Left lobe of liver (tissue), 2 donors: ENCODE results near the gene KIF1B. TPM values are rescaled to one million over a fixed set of nuclear protein-coding genes. Genes with fewer than 3 reads are reported as not detected.
A peak's percentile ranks its signal among the peaks of the same experiment; 100 is the strongest.

Source experiments
- ATAC-seq: fragments of 200-7000 bp; cut with Tn5 transposase; one replicate; pipeline ENCODE4 v1.9.1; 2020; ENCODE audit warnings: mild to moderate bottlenecking, moderate library complexity
- DNase-seq: peaks from one replicate; pipeline ENCODE4 v3.0.0-alpha.2; 2020; ENCODE audit warnings: low spot score
- total RNA-seq: library from RNA; stranded (reverse); gene quantifications from one replicate; pipeline ENCODE4 v1.2.1, GENCODE V29; 2021
- donor health status: DM: no; HTN: no; CAD: no; lungs with moderate emphysema.
- donor health status: DM: no; HTN: yes; CAD: no.

KIF1B gene
- total RNA-seq, 1 donor from 2014 or later, result 28.5 TPM

DNA sequence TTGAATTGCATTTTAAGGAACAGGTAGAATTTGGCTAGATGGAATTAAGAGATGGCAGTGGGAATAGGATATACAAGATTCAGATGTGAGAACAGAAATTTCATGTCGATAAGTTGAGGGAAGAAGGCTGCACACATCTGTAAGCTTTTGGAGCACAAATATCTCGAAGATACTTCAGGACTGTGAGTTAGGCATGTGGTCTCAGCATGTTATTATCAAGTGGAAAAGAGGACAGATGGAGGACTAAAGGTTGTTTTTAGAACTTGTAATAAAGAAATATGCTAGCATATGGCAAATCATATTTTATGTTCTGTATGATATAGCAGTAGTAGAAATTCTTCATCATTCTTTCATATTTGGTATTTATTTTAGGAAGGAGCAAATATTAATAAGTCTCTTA lies 61.5 kb downstream of the KIF1B start:
- DNase-seq (no peak), ATAC-seq (no peak)

DNA sequence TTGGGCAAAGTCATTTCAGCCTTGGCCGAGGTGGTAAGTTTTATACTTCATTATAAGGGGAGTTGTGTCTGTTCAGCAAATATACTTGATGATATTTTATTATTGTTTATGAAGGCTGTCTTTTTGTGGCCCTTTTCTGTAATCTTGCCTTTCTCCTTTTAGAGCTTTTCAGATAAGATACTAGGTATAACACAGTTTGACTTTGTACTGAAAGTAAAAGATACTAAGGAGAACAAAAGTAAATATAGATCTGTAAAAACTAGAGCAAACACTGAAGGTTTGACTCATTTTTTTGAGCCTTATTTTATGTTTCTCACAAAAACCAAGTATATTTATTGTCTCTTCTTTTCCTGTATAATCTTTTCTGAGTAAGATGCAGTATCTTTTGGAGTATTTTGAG lies 61.9 kb downstream of the KIF1B start:
- DNase-seq (no peak), ATAC-seq (no peak)

DNA sequence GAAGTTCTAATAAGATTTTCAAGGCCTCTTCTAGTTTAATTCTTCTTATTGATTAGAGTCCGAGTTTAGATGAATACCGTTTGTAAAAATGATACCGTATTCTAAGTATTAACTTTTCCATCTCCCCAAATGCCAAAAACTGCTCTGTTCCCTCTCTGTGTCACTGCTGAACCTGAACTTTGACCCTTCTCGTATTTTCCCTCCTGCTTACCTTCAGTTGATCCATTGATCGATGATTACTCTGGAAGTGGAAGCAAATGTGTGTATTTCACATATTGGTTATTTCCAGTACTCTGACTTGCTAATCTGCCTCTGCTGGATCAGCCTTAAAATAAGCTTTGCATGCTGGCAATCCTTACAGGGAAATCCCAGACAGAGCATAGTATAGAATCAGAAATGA lies 68.5 kb downstream of the KIF1B start:
- peak; percentile 94 for ATAC-seq
- DNase-seq, result no peak

DNA sequence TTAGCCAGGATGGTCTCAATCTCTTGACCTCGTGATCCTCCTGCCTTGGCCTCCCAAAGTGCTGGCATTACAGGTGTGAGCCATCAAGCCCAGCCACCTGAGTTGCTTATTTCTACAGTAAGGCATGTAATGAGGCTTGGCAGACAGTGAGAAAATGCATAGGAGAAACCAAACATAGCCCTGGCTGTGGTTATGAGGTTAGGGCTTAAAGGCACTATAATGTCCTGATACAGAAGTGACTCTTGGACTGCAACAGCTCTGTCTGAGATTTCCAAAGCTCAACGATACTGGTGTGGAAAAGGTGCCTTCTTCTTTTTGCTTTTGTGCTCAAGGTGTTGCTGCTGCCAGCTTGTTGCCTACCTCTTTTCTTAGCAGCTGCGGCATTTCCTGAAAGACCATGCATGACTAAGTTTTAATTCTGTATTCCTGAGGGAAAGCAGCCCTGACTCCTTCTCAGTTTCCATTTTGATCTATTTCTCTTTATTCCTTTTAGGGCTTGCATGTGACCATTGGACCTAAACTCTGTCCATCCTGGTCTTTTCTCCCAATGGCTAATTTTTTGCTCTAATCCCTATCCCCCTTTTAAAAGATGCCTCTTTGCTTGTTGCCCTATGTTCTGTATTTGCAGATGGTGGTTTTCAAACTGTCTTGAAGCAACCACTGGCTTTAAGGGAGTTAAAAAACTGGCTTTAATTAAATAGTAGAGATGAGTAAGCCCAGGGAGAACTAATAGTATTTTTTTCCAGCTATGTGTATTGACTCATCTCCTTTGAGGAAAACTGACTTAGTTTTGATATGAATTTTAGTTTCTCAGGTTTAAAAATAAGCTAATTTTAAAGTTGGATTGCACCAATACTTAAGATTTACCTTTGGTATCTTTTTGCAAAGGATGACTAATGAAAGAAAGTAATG lies 70.3 kb downstream of the KIF1B start:
- DNase-seq, result no peak

DNA sequence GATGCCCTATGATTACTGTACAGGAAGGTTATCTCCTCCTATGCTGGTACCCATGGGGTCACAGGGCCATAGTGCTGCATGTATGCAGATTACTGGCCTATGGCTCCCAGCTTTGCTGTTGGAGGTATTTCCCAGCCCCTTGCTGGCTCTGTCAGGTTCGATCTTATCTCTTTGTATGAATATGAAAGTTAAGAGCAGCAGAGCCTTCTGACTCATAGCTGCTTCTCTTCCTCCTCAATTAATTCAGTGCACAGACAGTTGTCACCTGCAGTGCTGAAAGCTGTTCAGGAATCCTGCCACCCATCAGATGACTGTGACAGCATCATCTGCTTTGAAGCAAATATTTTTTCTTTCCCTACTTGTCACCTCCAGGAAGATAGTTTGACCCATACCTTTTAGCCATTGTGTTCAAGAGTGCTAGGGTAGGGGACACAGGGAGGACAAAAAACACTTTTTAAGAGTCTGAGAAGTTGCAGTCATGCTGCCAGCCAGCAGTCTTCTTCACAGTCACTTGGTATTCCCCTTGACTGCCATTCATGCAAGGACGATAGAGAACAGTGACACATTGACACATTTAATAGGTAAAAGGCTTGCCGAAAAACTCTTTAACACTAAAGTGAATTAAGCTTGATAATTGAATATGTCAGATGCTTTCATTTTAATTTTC lies 73.1 kb downstream of the KIF1B start:
- ATAC-seq, result no peak

More for the DNA sequence above, 70.3 kb downstream of the KIF1B start:
- no peak for ATAC-seq

DNA sequence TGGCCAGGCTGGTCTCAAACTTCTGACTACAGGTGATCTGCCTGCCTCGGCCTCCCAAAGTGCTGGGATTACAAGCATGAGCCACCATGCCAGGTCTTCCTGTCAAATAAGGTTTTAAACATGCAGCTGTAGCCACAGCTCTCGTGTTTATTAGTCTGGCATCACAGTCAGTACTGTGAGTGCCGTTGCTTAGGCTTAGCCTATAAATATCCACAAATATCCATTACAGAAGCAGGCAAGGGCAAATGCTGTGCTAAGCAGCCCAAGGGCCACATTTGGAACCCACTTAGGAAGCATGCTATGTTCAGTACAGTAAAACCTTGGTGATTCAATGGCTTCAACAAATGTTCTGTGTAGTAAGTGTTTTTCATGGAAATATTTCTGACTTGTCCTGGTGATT lies 75.9 kb downstream of the KIF1B start:
- no peak for DNase-seq
- peak; percentile 8 for ATAC-seq

More for the DNA sequence above, 73.1 kb downstream of the KIF1B start:
- DNase-seq, result no peak

DNA sequence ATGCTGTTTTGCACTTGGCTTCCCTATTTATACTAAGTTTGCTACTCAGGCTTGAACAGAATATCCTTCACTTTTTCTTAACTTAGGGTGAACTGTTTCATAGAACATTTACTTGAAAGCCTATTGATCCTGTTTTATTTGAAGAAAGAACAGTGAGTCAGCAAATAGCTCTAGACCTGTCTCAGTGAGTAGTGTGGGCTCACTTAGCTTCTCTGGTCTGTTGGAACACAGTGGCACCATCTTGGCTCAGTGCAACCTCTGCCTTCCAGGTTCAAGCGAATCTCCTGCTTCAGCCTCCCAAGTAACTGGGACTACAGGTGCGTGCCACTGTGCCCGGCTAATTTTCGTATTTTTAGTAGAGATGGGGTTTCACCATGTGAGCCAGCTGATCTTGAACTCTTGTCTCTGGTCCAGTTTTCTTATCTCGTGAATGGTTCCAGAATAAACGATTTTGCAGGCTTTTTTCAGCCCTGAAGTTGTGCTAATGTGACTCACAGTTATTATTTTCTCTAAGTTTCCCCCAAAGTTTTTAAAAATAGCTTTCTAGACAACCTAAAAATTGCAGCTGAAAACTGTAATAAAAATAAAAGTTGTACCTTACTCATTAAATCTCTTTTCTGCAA lies 76.8 kb downstream of the KIF1B start:
- peak; percentile 74 for ATAC-seq
- no peak for DNase-seq

DNA sequence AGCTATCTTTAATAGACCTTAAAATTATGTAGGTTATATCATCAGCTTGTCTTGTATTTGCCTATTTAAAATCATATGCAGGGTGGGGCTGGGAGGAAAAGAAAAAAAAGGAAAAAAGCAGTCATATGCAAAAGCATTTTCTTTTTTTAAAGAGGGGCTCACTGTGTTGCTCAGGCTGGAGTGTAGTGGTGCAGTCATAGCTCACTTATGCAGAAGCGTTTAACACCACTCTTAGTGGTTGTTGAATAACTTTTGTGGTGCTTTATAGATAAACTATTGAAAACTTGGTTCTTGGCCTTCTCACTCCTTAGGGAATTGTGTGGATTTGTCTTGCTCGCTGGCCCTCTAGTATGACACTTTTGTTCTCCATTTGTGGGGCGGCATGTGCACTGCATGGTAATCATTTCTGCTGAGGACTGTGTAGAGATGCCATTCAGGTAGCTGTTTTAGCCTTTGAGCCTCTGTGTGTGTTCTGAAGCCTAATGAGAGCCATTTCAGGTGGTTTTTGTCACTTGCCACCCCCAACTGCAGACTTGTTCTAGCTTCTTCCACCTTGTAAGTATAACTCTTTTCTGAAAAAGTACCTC lies 77.8 kb downstream of the KIF1B start:
- ATAC-seq, result no peak
- no peak for DNase-seq

DNA sequence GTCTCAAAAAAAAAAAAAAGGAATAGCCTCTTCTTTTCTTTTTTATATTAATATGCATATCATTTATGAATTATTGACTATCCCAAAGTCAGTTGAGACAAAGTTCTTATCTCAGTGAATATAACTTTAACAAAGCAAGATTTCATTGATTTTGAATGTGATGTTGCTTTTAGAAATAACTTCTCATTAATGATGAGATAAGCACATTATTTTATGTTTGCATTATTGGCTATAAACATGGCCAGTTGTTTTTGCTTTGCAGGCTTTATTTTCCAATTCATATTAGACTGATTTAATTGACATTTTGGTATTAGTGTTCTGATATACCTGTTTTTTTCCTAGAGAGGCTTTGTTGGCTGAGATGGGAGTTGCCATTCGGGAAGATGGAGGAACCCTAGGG lies 81.3 kb downstream of the KIF1B start:
- no peak for ATAC-seq
- DNase-seq, result no peak

DNA sequence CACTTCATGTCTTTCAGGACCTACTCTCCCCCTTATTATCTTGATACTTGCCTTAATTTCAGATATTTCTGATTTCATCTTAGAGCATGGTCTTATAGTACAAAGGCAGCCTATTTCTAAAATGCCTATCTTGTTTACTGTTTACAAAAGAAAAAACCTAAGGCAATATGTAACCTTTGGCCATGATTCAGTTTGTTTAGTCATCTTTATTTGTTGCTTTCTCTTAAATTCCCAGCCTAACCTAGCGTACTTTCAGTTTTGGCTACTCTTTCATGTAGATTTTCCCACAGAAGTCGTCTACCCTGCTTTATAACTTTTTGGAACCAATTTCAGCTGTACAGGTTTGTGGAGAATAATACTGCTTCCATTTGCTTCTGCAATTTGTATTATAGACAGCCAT lies 81.8 kb downstream of the KIF1B start:
- no peak for DNase-seq
- ATAC-seq, result peak; percentile 82

DNA sequence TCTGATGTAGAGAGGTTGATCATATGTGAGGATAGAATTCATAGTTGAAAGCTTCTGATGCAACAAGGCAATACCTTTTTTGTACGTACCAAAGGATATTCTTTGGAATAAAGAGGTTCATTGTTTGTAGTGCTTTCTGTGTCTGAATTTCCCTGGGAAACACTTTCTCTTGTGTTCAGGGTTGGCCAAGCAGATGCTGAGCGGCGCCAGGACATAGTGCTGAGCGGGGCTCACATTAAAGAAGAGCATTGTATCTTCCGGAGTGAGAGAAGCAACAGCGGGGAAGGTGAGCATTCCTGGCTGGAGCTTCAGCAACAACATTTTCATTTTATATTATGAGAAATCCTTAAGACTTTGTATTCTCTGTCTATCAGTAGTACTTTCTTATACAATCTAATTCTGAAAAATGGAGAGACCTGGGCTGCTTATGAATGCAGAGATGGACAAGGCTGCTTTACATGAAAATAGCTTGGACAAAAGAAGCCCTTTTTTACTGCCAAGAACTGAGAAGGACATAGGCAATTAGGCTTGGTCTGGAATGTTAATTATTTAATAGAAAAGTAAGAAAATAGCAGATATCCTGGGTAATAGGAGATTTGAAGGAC lies 85.2 kb downstream of the KIF1B start:
- DNase-seq (no peak), ATAC-seq (no peak)

DNA sequence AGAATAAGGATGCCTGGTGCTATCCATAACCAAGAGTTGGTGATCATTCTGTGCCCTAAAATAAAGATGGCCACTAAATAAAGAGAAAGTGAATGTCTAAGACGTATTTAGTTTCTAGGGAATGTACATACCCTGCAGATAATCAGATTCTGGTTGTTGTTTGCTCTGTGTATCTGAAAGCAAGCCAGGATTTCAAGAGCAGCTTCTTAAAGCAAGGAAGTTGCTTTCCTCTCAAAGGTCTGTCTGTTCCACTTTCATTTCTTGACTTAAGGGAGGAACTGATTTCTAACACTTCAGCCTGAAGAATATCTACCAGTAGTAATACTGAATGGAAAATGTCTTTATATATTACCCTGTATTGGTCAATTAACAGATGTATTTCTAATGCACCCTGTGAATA lies 88.8 kb downstream of the KIF1B start:
- ATAC-seq (no peak), DNase-seq (no peak)

DNA sequence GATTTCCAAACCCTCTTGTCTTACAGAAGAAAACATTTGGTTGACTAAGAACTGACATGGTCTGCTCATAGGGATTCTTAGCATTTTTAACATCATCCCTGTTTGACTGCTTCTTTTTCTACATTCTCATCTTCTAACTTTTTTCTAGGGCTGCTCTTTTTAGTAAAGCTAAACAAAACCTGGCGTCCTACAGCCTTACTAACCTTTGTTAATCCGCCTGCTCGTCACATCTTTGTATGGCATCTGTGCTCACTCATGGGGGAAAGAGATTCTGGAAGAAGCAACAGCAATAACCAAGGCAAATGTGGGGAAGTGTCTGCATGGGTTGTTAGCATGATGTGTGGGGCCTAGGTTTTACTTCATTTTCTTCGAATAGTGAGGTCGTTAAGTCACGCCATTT lies 92.0 kb downstream of the KIF1B start:
- DNase-seq (no peak), ATAC-seq (no peak)

DNA sequence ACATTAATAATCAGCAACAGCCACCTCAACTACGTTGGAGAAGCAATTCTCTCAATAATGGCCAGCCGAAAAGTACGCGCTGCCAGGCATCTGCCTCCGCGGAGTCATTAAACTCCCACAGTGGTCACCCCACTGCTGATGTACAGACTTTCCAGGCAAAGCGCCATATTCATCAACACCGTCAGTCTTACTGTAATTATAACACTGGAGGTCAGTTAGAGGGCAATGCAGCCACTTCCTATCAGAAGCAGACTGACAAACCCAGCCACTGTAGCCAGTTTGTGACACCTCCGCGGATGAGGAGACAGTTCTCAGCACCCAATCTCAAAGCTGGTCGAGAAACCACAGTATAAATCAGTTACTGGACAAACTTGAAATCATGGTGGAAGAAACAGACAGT lies 93.9 kb downstream of the KIF1B start:
- ATAC-seq, result no peak
- no peak for DNase-seq

DNA sequence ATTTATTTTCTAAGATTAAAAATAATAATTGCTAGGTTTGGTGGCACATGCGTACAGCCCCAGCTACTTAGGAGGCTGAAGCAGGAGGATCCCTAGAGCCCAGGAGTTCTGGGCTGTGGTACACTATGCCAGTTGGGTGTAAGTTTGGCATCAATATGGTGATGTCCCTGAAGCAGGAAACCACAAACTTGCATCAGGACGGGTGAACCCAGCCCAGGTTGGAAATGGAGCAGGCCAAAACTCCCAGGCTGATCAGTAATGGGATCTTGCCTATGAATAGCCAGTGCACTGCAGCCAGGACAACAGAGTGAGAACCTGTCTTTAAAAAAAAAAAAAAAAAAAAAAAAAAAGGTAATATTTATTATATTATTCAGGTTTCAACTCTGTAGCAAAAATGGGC lies 96.1 kb downstream of the KIF1B start:
- ATAC-seq (no peak), DNase-seq (no peak)

DNA sequence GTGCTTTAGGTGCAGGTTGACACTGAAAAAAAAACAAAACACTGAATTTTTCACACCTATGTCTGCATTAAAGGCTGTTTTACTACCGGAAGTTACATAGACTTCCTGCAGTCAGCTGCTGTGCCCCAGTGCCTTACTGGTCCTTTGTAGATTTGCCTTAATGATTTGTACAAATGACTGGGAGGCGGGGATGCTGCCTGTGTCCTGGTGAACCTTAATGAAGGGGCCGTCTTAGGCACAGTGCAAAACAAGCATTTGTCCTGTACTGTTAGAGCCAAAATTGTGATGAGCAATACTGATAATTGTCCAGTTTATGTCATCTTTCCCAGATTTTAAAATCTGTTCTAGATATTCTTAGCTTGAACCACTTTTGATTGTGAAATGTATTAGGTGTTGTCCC lies 97.6 kb downstream of the KIF1B start:
- DNase-seq (no peak), ATAC-seq (no peak)

DNA sequence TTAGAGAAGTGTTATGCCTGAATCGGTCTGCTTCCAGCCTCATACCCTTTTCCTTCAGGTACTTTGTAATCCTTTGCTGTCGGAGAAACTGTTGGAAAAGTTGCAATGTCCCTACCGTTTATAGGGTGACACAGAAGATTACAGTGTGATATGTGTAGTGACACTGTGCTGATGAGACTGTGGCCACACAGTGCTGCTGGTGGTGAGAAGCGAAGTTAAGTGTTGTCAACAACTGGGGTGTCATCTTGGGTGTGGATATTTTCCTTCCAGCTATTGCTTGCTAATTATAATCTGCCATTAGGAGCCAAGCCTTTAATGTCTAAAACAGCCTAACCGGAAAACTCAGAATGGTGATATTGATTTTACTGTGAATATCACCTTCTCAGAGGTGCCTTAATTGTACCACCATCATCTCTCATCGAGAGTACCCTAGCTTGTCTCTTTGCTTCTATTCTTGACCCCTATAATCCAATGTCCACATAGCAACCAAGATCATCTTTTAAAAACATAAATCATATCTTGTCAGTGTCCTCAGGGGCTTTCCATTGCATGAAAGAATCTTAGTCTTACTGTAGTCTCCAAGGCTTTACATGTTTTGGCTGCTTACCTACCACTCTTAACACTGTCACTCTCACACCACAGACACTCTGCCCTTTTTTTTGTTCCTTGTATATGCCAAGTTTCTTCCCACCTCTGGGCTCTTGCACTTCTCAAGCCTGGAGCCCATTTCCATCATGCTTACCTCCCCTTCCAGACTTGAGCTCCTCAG lies 99.1 kb downstream of the KIF1B start:
- DNase-seq, result no peak
- no peak for ATAC-seq

DNA sequence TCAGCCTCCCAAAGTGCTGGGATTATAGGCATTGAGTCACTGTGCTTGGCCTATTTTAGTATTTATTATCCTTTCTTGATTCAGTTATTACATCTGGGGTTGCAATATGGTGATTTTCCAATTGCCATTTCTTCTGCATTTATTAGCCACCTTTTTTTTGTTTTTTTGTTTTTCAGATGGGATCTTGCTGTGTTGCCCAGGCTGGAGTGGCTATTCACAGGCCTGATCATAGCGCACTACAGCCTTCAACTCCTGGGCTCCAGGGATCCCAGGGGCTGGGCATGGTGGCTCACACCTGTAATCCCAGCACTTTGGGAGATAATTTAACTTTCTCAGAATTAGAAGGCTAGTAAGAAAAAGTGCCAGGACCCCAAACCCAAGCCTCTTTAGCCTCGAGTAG lies 106.4 kb downstream of the KIF1B start:
- no peak for ATAC-seq
- no peak for DNase-seq

DNA sequence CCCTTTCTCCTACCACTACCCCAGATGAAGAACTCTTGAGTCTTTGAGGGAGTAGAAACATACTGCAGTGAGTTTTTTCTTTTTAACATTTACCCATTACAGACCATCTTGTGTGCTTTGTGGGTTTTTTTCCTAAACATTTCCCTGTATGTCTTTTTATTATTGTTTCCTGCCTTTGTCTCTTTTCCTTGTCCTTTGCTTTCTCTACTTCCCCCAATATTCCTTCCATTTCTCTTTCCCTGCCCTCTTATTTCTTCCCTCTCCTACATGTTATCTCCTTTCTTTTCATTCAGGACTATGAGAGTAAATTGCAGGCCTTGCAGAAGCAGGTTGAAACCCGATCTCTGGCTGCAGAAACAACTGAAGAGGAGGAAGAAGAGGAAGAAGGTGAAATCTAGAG lies 109.4 kb downstream of the KIF1B start:
- no peak for ATAC-seq
- DNase-seq, result no peak

DNA sequence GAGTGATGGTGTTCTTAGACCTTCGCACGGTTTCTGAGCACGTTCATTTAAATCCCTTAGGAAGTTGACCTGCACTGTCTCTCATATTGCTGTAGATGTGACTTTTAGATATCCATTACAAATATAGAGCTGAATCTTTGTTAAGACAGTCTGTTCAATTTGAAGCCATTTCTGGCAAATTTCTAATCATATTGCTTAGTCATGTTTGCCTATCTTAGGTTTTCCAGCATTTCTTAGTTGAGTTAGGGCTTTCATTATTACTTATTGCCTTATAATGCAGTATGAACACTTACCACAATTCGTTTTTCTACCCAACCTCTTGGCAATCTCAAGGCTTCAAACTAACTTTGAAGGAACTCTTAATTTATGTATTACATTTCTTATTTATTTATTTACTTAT lies 110.0 kb downstream of the KIF1B start:
- ATAC-seq, result no peak
- DNase-seq, result no peak
